HFFc6 (cell line): Measurements from ENCODE around the gene SHTN1. TPM values are rescaled to one million over a fixed set of nuclear protein-coding genes. Genes with fewer than 3 reads are reported as not detected.

Source experiments
- DNase-seq: peaks from one replicate; pipeline ENCODE4 v3.0.0-alpha.2; 2018
- H3K27ac Mint-ChIP-seq: 2 replicates; pipeline ENCODE4 v1.8.0; 2020; ENCODE audit warnings: mild to moderate bottlenecking, mixed read lengths
- H3K27me3 Mint-ChIP-seq: 2 replicates; pipeline ENCODE4 v1.8.0; 2021; ENCODE audit warnings: mild to moderate bottlenecking, moderate library complexity, mixed read lengths; ENCODE audit not compliant: insufficient read depth
- H3K36me3 Mint-ChIP-seq: 2 replicates; pipeline ENCODE4 v1.8.0; 2021; ENCODE audit warnings: low read depth, mixed read lengths
- H3K4me1 Mint-ChIP-seq: 2 replicates; pipeline ENCODE4 v1.8.0; 2020; ENCODE audit warnings: low read depth, mixed read lengths
- H3K4me3 Mint-ChIP-seq: 2 replicates; pipeline ENCODE4 v1.8.0; 2020; ENCODE audit warnings: mild to moderate bottlenecking, moderate library complexity, mixed read lengths
- H3K9me3 Mint-ChIP-seq: 2 replicates; pipeline ENCODE4 v1.8.0; 2020; ENCODE audit warnings: mild to moderate bottlenecking, mixed read lengths
- CTCF ChIP-seq: fragments of 200-600 bp; sonication (generic); IDR thresholded peaks from 2 replicates; pipeline ENCODE4 v1.5.0; 2021; ENCODE audit warnings: antibody characterized with exemption, mild to moderate bottlenecking
- total RNA-seq, 6 experiments: library from RNA; stranded (reverse); fragmentation: NEBNext Ultra II Directional; extraction: Animal tissue kit (Norgen Biotek cat#: 25700); gene quantifications; 2 replicates in 1 of 6; 3 replicates in 5 of 6; pipeline ENCODE4 v1.2.3, GENCODE V29; 2021

The SHTN1 gene
- total RNA-seq, 6 experiments from 2014 or later, result 3.4 to 6.2 (median 5.2) TPM

- Mint-ChIP-seq H3K27me3 (peaks cover 9% of the 10 kb centered on the region), H3K4me3 (no peak overlapping the region), H3K9me3 (no peaks in the 10 kb centered on the region), H3K4me1 (no peaks in the 10 kb centered on the region), H3K27ac (no peak overlapping the region), H3K36me3 (no peaks in the 10 kb centered on the region)
- TF ChIP-seq CTCF, result no peak
- no peak for DNase-seq
Measured at GRCh38 chr10:116868198-116868676, 136.8 kb downstream of the SHTN1 start.

- Mint-ChIP-seq H3K4me1 (no peaks in the 10 kb centered on the region), H3K36me3 (no peaks in the 10 kb centered on the region), H3K27me3 (peaks cover 11% of the 10 kb centered on the region), H3K9me3 (no peaks in the 10 kb centered on the region), H3K27ac (no peak overlapping the region), H3K4me3 (no peak overlapping the region)
- TF ChIP-seq CTCF, result no peak
- DNase-seq, result no peak
Measured at GRCh38 chr10:116866987-116867595, 137.9 kb downstream of the SHTN1 start.

GRCh38 chr10:116866066-116866465, 138.9 kb downstream of the SHTN1 start:
- Mint-ChIP-seq H3K4me1 (no peaks in the 10 kb centered on the region), H3K27ac (no peak overlapping the region), H3K9me3 (no peaks in the 10 kb centered on the region), H3K27me3 (peaks cover 11% of the 10 kb centered on the region), H3K4me3 (no peak overlapping the region), H3K36me3 (no peaks in the 10 kb centered on the region)
- no peak for TF ChIP-seq CTCF
- no peak for DNase-seq

GRCh38 chr10:116864436-116864835, 140.6 kb downstream of the SHTN1 start:
- TF ChIP-seq CTCF, result no peak
- Mint-ChIP-seq H3K9me3 (no peaks in the 10 kb centered on the region), H3K4me1 (no peaks in the 10 kb centered on the region), H3K27me3 (peaks cover 8% of the 10 kb centered on the region), H3K36me3 (no peaks in the 10 kb centered on the region), H3K4me3 (no peak overlapping the region), H3K27ac (no peak overlapping the region)
- DNase-seq, result no peak

- DNase-seq, result no peak
- no peak for TF ChIP-seq CTCF
- H3K27ac Mint-ChIP-seq, result no peak overlapping the region
- peaks cover 2% of the 10 kb centered on the region; the same call in 1 of the 2 replicates for H3K27me3 Mint-ChIP-seq
- no peaks in the 10 kb centered on the region for H3K4me1 Mint-ChIP-seq
- peaks cover 7% of the 10 kb centered on the region; the same call in 1 of the 2 replicates for H3K9me3 Mint-ChIP-seq
- no peaks in the 10 kb centered on the region for H3K36me3 Mint-ChIP-seq
- H3K4me3 Mint-ChIP-seq, result no peak overlapping the region
Measured at GRCh38 chr10:116861796-116862195, 143.2 kb downstream of the SHTN1 start.
